ENCODE results near the gene UPK1A.
"Not testable (repeated sequence)": the region's sequence is repeated elsewhere in the genome, so short reads cannot be mapped to it uniquely, and the experiment has no call there.

The UPK1A gene

GRCh38 chr19:35650581-35650980, 15.7 kb upstream of the UPK1A start:
- H3K9me3 ChIP-seq (ENCODE audit: low read length): no peaks in the 10 kb centered on the region
- H3K36me3 ChIP-seq (ENCODE audit: insufficient read depth, low read length): peaks cover 29% of the 10 kb centered on the region
- H3K27me3 ChIP-seq (ENCODE audit: insufficient read depth, low read length): no peaks in the 10 kb centered on the region
- peaks cover 7% of the 10 kb centered on the region for H3K4me1 ChIP-seq (ENCODE audit: insufficient read depth, low read length)
- no peak overlapping the region for H2AFZ ChIP-seq (ENCODE audit: low read depth, low read length)
- H3K4me3 ChIP-seq (ENCODE audit: low read length): no peak overlapping the region

- not testable (repeated sequence) for H2AFZ ChIP-seq (ENCODE audit: low read depth, low read length); H3K4me1 ChIP-seq (ENCODE audit: insufficient read depth, low read length); H3K9me3 ChIP-seq (ENCODE audit: low read length); H3K27me3 ChIP-seq (ENCODE audit: insufficient read depth, low read length); H3K4me3 ChIP-seq (ENCODE audit: low read length)
- peaks cover 61% of the 10 kb centered on the region for H3K36me3 ChIP-seq (ENCODE audit: insufficient read depth, low read length)
Observed at GRCh38 chr19:35654828-35655227, 11.5 kb upstream of the UPK1A start.

GRCh38 chr19:35655600-35655999, 10.7 kb upstream of the UPK1A start:
- Histone ChIP-seq H2AFZ (ENCODE audit: low read depth, low read length) (no peak overlapping the region), H3K9me3 (ENCODE audit: low read length) (no peaks in the 10 kb centered on the region), H3K4me3 (ENCODE audit: low read length) (no peak overlapping the region), H3K27me3 (ENCODE audit: insufficient read depth, low read length) (no peaks in the 10 kb centered on the region), H3K36me3 (ENCODE audit: insufficient read depth, low read length) (peaks cover 59% of the 10 kb centered on the region), H3K4me1 (ENCODE audit: insufficient read depth, low read length) (no peaks in the 10 kb centered on the region)

- Histone ChIP-seq H2AFZ (ENCODE audit: low read depth, low read length) (no peak overlapping the region), H3K9me3 (ENCODE audit: low read length) (no peaks in the 10 kb centered on the region), H3K36me3 (ENCODE audit: insufficient read depth, low read length) (peaks cover 60% of the 10 kb centered on the region), H3K4me3 (ENCODE audit: low read length) (no peak overlapping the region), H3K4me1 (ENCODE audit: insufficient read depth, low read length) (no peaks in the 10 kb centered on the region), H3K27me3 (ENCODE audit: insufficient read depth, low read length) (no peaks in the 10 kb centered on the region)
Observed at GRCh38 chr19:35656700-35657099, 9.6 kb upstream of the UPK1A start.

GRCh38 chr19:35657904-35658700, 8.2 kb upstream of the UPK1A start:
- Histone ChIP-seq H3K9me3 (ENCODE audit: low read length) (no peaks in the 10 kb centered on the region), H3K4me1 (ENCODE audit: insufficient read depth, low read length) (no peaks in the 10 kb centered on the region), H2AFZ (ENCODE audit: low read depth, low read length) (no peak overlapping the region), H3K36me3 (ENCODE audit: insufficient read depth, low read length) (peaks cover 68% of the 10 kb centered on the region), H3K27me3 (ENCODE audit: insufficient read depth, low read length) (no peaks in the 10 kb centered on the region), H3K4me3 (ENCODE audit: low read length) (no peak overlapping the region)

- H3K4me3 ChIP-seq (ENCODE audit: low read length): no peak overlapping the region
- H3K27me3 ChIP-seq (ENCODE audit: insufficient read depth, low read length): no peaks in the 10 kb centered on the region
- peaks cover 44% of the 10 kb centered on the region for H3K36me3 ChIP-seq (ENCODE audit: insufficient read depth, low read length)
- H3K4me1 ChIP-seq (ENCODE audit: insufficient read depth, low read length): no peaks in the 10 kb centered on the region
- no peak overlapping the region for H2AFZ ChIP-seq (ENCODE audit: low read depth, low read length)
- no peaks in the 10 kb centered on the region for H3K9me3 ChIP-seq (ENCODE audit: low read length)
Observed at GRCh38 chr19:35661995-35662340, 4.3 kb upstream of the UPK1A start.

- H3K4me3 ChIP-seq (ENCODE audit: low read length): no peak overlapping the region
- H3K36me3 ChIP-seq (ENCODE audit: insufficient read depth, low read length): peaks cover 30% of the 10 kb centered on the region
- H2AFZ ChIP-seq (ENCODE audit: low read depth, low read length): no peak overlapping the region
- H3K27me3 ChIP-seq (ENCODE audit: insufficient read depth, low read length): no peaks in the 10 kb centered on the region
- no peaks in the 10 kb centered on the region for H3K4me1 ChIP-seq (ENCODE audit: insufficient read depth, low read length)
- H3K9me3 ChIP-seq (ENCODE audit: low read length): no peaks in the 10 kb centered on the region
Observed at GRCh38 chr19:35663981-35664380, 2.3 kb upstream of the UPK1A start.

- Histone ChIP-seq H3K4me3 (ENCODE audit: low read length) (no peak overlapping the region), H3K9me3 (ENCODE audit: low read length) (no peaks in the 10 kb centered on the region), H3K4me1 (ENCODE audit: insufficient read depth, low read length) (no peaks in the 10 kb centered on the region), H3K36me3 (ENCODE audit: insufficient read depth, low read length) (peaks cover 22% of the 10 kb centered on the region), H3K27me3 (ENCODE audit: insufficient read depth, low read length) (no peaks in the 10 kb centered on the region), H2AFZ (ENCODE audit: low read depth, low read length) (no peak overlapping the region)
Observed at GRCh38 chr19:35665157-35665556, 1.2 kb upstream of the UPK1A start.

GRCh38 chr19:35665604-35666003, 713 bp upstream of the UPK1A start:
- Histone ChIP-seq H3K4me1 (ENCODE audit: insufficient read depth, low read length) (no peaks in the 10 kb centered on the region), H2AFZ (ENCODE audit: low read depth, low read length) (no peak overlapping the region), H3K9me3 (ENCODE audit: low read length) (no peaks in the 10 kb centered on the region), H3K4me3 (ENCODE audit: low read length) (no peak overlapping the region), H3K36me3 (ENCODE audit: insufficient read depth, low read length) (peaks cover 22% of the 10 kb centered on the region), H3K27me3 (ENCODE audit: insufficient read depth, low read length) (no peaks in the 10 kb centered on the region)

- H3K4me1 ChIP-seq (ENCODE audit: insufficient read depth, low read length): no peaks in the 10 kb centered on the region
- H3K9me3 ChIP-seq (ENCODE audit: low read length): peaks cover 2% of the 10 kb centered on the region
- H3K4me3 ChIP-seq (ENCODE audit: low read length): no peak overlapping the region
- H3K27me3 ChIP-seq (ENCODE audit: insufficient read depth, low read length): peaks cover 16% of the 10 kb centered on the region
- no peaks in the 10 kb centered on the region for H3K36me3 ChIP-seq (ENCODE audit: insufficient read depth, low read length)
- H2AFZ ChIP-seq (ENCODE audit: low read depth, low read length): no peak overlapping the region
Observed at GRCh38 chr19:35669566-35669965, 3.2 kb downstream of the UPK1A start.

- Histone ChIP-seq H2AFZ (ENCODE audit: low read depth, low read length) (no peak overlapping the region), H3K36me3 (ENCODE audit: insufficient read depth, low read length) (no peaks in the 10 kb centered on the region), H3K4me3 (ENCODE audit: low read length) (no peak overlapping the region), H3K4me1 (ENCODE audit: insufficient read depth, low read length) (no peaks in the 10 kb centered on the region), H3K9me3 (ENCODE audit: low read length) (peaks cover 2% of the 10 kb centered on the region), H3K27me3 (ENCODE audit: insufficient read depth, low read length) (peaks cover 16% of the 10 kb centered on the region)
Observed at GRCh38 chr19:35669974-35670373, 3.7 kb downstream of the UPK1A start.

GRCh38 chr19:35670686-35671085, 4.4 kb downstream of the UPK1A start:
- no peak overlapping the region for H2AFZ ChIP-seq (ENCODE audit: low read depth, low read length)
- H3K27me3 ChIP-seq (ENCODE audit: insufficient read depth, low read length): peaks cover 16% of the 10 kb centered on the region
- peaks cover 2% of the 10 kb centered on the region for H3K9me3 ChIP-seq (ENCODE audit: low read length)
- no peak overlapping the region for H3K4me3 ChIP-seq (ENCODE audit: low read length)
- H3K4me1 ChIP-seq (ENCODE audit: insufficient read depth, low read length): no peaks in the 10 kb centered on the region
- H3K36me3 ChIP-seq (ENCODE audit: insufficient read depth, low read length): no peaks in the 10 kb centered on the region

GRCh38 chr19:35671818-35672217, 5.5 kb downstream of the UPK1A start:
- Histone ChIP-seq H2AFZ (ENCODE audit: low read depth, low read length) (no peak overlapping the region), H3K4me3 (ENCODE audit: low read length) (no peak overlapping the region), H3K9me3 (ENCODE audit: low read length) (peaks cover 2% of the 10 kb centered on the region), H3K36me3 (ENCODE audit: insufficient read depth, low read length) (no peaks in the 10 kb centered on the region), H3K27me3 (ENCODE audit: insufficient read depth, low read length) (peaks cover 16% of the 10 kb centered on the region), H3K4me1 (ENCODE audit: insufficient read depth, low read length) (no peaks in the 10 kb centered on the region)

Measured in neuron (in vitro differentiated cells).